Measurements from ENCODE around the gene GABBR1.

Gene GABBR1

DNA sequence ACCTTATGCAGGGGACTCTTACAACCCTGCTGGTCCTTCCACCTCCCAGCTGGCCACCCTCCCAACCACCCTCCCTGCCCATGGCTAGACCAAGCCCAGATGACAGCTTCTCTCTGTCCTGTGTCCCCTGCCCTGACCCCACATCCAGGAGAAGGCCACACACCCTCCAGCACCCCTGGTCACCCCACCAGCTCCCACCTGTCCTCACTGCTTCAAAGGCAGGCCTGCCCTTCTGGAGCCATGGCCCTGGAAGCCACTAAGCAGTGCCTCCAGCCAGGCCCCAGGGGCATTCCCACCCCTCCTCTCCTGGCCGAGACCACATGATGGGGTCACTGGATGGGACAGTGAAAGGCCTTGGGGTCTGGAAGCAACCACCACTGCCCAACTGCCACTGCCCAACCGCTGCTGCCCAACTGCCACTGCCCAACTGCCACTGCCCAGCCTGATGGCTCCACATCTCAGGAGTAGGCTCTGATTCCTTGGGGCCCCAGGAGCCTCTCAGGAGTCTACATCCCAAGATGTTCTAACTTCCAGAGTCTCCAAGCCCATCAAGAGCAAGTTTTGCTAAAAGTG is 103.9 kb downstream of the GABBR1 start:
- DNase-seq (ENCODE audit: low read depth) = no peak
- H3K4me3 ChIP-seq (ENCODE audit: low read depth, low read length) = no peak overlapping the region
- TF ChIP-seq, protein P1, sequence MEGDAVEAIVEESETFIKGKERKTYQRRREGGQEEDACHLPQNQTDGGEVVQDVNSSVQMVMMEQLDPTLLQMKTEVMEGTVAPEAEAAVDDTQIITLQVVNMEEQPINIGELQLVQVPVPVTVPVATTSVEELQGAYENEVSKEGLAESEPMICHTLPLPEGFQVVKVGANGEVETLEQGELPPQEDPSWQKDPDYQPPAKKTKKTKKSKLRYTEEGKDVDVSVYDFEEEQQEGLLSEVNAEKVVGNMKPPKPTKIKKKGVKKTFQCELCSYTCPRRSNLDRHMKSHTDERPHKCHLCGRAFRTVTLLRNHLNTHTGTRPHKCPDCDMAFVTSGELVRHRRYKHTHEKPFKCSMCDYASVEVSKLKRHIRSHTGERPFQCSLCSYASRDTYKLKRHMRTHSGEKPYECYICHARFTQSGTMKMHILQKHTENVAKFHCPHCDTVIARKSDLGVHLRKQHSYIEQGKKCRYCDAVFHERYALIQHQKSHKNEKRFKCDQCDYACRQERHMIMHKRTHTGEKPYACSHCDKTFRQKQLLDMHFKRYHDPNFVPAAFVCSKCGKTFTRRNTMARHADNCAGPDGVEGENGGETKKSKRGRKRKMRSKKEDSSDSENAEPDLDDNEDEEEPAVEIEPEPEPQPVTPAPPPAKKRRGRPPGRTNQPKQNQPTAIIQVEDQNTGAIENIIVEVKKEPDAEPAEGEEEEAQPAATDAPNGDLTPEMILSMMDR (IDR thresholded peaks at IDR 0.05; ENCODE audit: low read depth, low read length, missing control alignments) = no peak

DNA sequence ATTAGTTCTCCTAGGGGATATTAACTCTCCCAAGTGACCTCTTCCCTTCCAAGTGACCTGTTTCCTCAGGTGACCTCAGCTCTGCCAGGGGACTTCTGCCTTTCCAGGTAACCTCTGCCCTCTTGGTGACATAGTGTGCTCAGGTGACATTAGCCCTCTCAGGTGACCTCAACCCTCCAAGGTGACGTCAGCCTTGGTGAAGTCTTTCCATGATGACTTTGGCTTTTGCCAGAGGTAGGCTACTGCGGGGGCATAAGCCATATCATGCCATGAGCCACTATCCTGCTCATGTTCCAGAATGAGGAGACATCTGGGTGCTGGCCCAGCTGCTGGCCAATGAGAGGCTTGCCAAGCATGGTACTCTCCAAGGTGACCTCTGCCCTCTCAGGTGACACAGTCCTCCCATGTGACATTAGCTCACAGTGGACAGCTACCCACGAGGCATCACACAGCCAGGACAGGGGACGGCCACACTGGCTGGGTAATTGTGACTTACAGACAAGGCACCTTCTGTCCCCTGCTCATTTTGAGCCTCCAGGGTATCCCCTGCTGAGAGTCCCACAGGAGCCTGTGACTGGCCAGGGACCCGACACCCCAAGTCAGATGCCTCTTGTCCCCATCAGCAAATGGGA is 104.6 kb downstream of the GABBR1 start:
- H3K4me3 ChIP-seq (ENCODE audit: low read depth, low read length) = no peak overlapping the region
- DNase-seq (ENCODE audit: low read depth) = no peak
- TF ChIP-seq, protein P1 (IDR thresholded peaks at IDR 0.05; ENCODE audit: low read depth, low read length, missing control alignments) = no peak

DNA sequence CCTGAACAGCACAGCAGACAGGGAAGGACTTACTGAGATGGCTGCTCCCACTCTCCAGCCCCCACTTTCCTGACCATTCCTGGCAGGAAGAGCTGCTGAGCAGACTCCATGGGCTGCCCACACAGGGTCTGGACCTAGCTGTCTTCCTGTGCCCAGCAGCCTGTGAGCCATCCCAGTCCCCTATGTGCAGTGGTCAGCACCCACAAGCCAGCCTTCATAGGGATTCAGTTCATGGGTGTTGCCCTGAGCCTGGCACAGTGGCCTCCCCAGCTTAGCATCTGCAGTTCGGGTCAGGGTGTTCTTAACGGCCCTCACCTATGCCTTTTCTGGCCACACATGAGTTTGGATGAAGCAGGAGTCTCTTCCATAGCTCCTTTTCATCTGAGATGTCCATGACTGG is 105.4 kb downstream of the GABBR1 start:
- TF ChIP-seq, protein P1 (IDR thresholded peaks at IDR 0.05; ENCODE audit: low read depth, low read length, missing control alignments) = no peak
- H3K4me3 ChIP-seq (ENCODE audit: low read depth, low read length) = no peak overlapping the region

DNA sequence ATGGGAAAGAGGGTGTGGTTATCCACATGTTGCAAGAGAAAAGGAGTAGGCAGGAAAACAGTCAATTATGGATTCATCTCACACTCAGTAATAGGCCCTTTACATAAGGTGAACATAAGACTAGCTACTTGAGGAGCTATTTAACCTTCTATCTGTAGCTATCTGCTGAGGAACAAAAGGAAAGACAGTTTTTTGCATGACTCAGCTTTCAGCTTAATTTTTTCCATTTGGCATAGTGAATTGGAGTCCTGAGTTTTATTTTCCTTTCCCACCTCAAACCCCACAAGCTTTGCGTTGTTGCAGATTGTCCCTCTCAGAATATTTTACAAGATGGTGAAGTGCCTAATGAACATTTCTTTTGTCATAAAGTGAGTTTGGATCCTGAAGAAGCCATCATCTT is 105.9 kb downstream of the GABBR1 start:
- TF ChIP-seq, protein P1 (IDR thresholded peaks at IDR 0.05; ENCODE audit: low read depth, low read length, missing control alignments) = no peak

More for the DNA sequence above, 105.4 kb downstream of the GABBR1 start:
- DNase-seq (ENCODE audit: low read depth) = no peak

DNA sequence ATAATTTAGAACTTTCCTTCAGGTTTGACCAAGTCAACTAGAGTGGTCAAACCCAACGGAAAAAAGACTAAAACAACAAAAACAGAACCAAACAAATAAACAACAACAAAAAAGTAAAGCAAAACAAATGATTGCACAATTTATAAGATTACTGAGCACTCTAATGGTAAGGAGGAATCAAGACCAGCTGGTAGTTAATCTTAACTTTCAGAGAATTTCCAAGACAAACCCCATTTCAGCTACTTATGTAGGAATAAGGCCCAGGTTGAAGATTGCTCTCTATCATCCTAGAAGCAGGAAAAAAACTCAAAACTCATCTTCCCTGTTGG is 107.7 kb downstream of the GABBR1 start:
- TF ChIP-seq, protein P1 (IDR thresholded peaks at IDR 0.05; ENCODE audit: low read depth, low read length, missing control alignments) = no peak
- no peak overlapping the region for H3K4me3 ChIP-seq (ENCODE audit: low read depth, low read length)
- DNase-seq (ENCODE audit: low read depth) = no peak

More for the DNA sequence above, 105.9 kb downstream of the GABBR1 start:
- no peak for DNase-seq (ENCODE audit: low read depth)
- H3K4me3 ChIP-seq (ENCODE audit: low read depth, low read length) = no peak overlapping the region

DNA sequence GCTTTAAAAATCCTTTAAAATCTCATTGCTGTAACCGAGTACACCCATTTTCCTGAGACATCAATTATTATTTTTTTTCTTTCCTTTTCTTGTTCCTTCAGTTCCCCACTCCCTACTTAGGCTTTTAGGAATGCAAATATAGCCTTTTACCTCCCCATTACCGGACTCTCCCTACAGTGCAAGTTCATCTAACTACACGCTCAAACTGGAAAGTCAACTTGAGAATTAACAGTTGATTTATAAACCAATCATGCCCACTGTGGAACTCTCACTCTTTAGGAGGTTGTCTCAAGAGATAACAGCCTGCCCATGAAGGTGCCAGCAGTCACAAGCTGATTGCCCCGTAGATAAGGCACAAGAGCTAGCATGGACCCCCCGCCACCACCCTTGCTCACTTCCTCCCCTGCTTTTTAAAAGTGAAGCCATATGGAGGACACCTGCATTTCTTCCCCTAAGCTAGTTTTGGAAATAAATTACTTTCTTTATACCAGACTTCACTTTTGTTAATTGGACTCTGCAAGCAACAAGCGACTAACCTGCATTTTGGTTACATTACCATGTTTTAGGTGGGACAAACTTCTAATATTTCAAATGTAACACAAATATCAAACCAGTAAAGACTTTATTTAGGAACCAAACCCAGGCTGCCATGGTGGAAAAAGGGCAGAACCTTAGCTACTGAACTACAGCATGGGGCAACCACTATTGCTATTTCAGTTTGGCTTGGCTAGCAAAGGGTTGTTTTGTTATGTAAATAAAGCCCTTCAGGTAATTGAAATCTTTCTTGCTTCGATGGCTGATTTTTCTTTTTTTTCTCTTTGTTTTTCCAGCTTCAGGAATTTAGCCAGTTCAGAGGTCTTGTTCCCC is 108.3 kb downstream of the GABBR1 start:
- no peak overlapping the region for H3K4me3 ChIP-seq (ENCODE audit: low read depth, low read length)
- TF ChIP-seq, protein P1 (IDR thresholded peaks at IDR 0.05; ENCODE audit: low read depth, low read length, missing control alignments) = no peak
- no peak for DNase-seq (ENCODE audit: low read depth)
